Stimulated activated CD8-positive, alpha-beta memory T cell treated with anti-CD3 and anti-CD28 coated beads, Interleukin-7, amount 100 ng/mL, for 4 hours (primary cell): Measurements from ENCODE around the gene ROR1.
A peak's percentile ranks its signal among the peaks of the same experiment; 100 is the strongest.

Source experiments
- DNase-seq, 2 donors: peaks; one replicate each; pipeline ENCODE4 v3.0.0-alpha.2; 2020; ENCODE audit warnings: low read depth in 2 of 2

Gene ROR1

DNA sequence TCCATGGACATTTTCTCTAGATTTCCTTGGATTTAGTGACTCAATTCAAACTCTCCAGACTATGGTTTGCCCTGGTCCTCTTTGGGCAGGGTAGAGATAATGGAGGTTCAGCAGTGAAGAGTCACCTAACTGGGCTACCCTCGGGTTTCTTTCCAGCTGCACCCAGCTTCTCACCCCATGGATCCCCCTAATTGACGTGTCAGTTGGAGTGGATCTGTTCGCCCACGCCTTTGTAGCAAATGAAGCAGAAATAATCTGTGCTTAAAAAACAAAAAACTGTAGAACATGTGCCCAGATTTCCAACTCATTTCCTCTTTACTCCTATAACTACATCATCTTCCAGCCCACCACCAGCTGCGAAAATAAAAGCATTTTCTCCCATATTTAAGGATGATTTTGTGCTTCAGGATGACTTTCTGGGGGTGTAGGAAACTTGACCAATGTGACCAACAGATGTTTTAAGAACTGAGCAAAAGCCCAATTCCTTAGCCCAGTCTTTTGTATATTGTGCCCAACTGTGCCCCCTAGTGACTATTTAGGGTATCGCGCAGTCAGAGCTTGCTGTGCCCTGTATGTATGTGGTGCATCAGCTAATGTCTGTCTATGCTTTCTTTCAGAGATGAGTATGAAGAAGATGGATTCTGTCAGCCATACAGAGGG, 363.1 kb downstream of the ROR1 start:
- peak; percentile 12 to 44 for DNase-seq

DNA sequence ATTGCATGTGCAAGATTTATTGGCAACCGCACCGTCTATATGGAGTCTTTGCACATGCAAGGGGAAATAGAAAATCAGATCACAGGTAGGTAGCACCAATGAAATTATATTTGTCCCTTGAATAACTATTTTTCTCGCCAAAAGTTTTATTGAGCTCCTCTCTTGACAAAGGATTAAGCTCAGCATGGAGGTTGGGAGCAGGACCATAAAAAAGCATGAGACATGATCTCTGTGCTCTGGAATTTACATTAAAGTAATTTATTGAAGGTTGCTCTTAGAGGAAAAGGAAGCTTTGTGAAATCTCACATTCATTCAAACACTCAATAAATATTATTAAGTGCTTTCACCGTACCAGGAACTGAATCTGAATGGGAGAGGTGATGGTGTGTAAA, 363.6 kb downstream of the ROR1 start:
- no peak for DNase-seq

- no peak for DNase-seq
Observed at GRCh38 chr1:64139877-64140276, 366.1 kb downstream of the ROR1 start.

DNA sequence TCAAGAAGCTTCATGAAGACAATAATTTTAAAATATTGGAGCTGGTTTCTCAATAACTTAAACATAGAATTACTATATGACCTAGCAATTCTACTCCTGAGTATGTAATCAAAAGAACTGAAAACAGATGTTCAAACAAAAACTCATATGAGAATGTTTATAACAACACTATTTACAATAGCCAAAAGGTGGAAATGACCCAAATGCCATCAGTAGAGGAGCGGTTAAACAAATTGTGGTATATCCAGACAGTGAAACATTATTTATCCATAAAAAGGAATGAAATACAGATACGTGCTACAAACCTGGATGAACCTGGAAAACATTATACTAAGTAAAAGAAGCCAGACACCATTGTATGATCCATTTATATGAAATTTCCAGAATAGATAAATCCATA, 366.8 kb downstream of the ROR1 start:
- no peak for DNase-seq

DNA sequence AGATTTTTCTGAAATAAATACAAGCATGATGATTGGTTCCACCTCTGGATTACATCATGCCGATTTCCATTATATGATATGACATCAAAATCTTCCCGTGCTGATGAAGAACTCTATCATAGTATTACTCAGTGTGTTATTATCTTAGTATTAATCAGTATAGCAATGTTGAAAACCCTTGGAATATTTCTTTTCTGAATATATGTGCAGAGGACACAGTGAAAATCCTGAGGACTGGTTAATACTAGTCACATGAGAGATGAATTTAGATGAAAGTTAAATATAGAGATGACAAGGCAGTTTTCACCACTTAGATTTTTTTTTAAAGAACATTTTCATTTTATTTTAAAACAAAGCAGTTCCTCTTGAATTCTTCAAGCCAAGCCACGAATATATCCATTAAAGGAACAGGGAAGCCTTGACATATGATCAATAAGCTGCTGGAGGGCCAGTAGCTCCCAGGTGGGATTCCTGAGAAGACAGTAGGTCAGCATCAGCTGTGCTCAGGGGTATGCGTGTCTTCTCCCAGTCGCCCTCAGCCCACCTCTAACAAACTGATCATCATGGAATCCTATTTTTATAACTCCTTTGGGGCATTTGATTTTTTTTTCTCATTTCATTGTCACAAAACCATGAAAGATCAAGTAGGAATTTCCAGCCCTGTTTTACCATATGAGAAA, 373.4 kb downstream of the ROR1 start:
- no peak for DNase-seq

GRCh38 chr1:64147759-64148158, 373.9 kb downstream of the ROR1 start:
- DNase-seq: no peak

GRCh38 chr1:64150266-64150665, 376.4 kb downstream of the ROR1 start:
- no peak for DNase-seq

DNA sequence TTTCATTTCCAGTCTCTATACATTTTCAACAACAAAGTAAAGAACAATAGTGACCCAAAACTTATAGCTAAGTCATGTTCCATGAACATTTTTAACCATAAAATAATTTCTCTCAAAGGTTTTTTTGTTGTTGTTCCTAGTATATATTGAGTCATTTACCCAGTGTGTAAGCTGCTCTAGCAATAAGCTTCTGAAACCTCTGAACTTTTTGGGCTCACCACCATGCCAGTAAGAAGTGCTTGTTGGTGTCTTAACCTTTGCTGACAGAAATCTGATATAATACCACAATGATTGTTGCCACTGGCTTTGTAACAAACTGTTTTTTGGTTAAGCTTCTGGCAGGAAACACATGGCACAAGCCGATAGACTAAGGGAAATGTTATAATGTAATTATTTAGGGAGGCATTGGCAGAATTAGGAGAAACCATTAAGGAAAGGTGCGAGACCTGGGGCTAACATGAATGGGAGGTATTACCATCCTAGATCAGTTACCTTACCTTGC, 377.0 kb downstream of the ROR1 start:
- DNase-seq: no peak

GRCh38 chr1:64155278-64155677, 381.5 kb downstream of the ROR1 start:
- no peak for DNase-seq

DNA sequence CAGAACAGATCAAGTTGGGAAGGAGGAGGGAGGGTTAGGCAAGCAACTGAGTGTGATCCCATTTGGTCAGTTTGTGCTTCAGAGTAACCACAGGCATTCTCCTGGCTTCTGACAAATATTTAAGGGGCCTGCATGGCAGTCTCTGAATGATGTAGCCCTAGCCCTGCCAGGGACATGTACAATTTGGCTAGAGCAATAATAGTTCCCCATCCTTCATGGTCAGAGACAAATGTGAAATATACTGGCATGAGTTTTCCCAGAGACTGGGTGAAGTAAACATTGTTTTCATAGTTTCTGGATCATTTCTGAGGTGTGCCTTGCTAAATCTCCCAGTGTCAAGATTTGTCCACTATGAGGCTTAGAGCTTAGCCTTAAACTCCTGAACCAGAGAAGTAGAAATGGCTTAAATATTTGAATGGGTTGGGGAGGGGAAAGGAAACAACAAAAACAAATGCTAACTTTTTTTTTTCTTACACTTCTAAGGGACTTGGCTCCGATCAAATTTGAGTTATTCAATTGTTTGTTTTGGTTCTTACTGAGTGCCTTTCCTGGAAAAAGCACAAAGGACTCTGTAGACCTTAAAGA, 387.6 kb downstream of the ROR1 start:
- no peak for DNase-seq

GRCh38 chr1:64162151-64162550, 388.3 kb downstream of the ROR1 start:
- no peak for DNase-seq

DNA sequence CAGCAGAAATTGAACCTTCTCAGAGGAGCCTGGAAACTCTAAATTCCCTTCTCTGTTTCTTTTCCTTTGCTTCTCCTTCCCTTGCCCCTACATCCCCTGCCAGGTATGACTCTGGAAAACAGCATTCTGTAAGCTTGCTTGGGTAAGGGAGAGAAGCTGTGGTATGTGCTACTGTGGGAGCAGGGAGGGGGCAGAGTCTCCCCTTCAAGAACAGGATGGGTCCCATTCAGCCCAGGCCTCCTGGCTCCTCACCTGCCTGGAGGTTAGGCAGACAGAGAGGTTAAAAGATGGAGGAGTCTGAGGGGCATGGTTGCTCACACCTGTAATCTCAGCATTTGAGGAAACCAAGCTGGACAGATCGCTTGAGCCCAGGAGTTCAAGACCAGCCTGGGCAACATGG, 389.0 kb downstream of the ROR1 start:
- DNase-seq: no peak

- no peak for DNase-seq
Observed at GRCh38 chr1:64163431-64163830, 389.6 kb downstream of the ROR1 start.

DNA sequence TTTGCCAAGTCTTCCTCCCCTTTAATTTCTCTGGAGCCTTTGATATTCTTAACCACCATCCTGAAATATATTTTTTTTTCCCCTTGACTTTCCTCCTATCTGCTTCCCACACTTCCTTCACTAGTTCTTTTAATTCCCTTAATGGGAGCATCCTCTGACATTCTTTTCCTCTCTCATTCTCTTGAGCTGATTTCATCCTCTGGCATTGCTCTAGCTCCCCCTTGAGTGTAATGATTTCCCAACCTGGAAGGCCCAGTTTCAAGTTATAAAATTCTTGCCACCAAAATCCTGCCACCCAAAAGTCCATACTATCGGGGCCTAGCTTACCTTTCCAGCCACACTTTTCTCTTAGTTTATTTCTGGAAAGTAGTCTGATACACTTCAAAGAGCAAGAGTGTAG, 390.2 kb downstream of the ROR1 start:
- no peak for DNase-seq

- no peak for DNase-seq
Observed at GRCh38 chr1:64166629-64167028, 392.8 kb downstream of the ROR1 start.

DNA sequence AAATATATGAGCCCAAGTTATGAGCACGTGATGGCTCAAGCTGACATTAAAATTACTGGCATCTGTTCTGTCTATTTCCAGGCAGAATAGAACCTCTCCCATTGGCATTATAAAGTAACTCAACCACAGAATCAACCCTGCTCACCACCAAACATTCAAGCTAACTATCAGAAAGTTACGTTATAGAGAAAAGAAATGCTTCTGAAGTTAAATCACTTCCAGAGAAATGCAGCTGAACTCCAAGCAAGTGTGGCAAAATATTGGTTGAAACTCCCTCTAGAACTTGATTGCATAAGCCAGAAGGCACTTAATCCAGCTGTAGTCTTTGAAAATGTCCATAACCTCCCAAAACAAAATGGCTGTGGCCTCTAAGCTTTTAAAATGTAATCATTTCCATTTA, 393.4 kb downstream of the ROR1 start:
- DNase-seq: no peak

GRCh38 chr1:64171246-64171645, 397.4 kb downstream of the ROR1 start:
- DNase-seq: no peak

DNA sequence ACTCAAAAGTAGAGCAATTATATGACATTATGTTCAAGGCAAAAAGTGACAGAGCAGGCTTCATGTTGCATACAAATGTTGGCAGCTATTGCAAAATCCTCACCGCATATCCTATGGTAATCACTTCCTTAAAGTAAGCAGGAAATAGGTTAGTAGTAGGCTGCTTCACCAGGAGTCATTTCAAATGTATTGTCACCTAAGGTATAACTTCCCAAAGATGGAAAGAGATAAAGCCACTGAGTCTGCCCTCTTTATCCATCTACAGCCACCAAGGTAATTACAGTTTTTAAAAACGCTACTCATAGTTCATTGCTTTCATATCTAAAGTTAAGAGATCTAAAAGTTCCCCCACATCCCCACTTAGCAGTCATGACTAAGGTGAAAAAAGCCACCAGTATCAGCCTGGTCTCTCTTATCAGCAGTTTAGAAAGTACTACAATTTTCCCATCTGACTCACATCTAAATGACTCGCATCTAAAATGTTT, 398.0 kb downstream of the ROR1 start:
- no peak for DNase-seq

GRCh38 chr1:64172458-64172983, 398.7 kb downstream of the ROR1 start:
- no peak for DNase-seq

- no peak for DNase-seq
Observed at GRCh38 chr1:64173336-64173940, 399.6 kb downstream of the ROR1 start.

- DNase-seq: no peak
Observed at GRCh38 chr1:64175639-64176038, 401.8 kb downstream of the ROR1 start.

DNA sequence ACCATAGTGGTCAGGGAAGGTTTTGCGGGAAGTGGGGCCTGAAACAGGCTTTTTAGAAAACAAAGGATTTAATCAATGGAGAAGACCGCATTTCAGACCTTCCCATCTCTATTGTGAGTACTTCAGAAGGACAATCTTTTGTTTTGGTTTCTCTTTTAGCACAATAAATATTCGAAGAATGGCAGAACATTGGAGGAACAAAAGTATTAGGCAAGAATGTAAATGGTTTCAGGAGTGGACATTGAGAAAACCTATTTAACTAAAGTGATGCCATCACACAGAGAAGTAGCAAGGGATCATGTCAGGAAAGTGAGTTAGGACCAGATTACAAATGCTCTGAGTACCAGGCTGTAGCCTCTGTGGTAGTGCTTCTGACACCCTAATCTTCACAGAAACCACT, 402.8 kb downstream of the ROR1 start:
- DNase-seq: no peak
